GM12878 (cell line): ENCODE measurements around the gene ZDBF2. TPM values are rescaled to one million over a fixed set of nuclear protein-coding genes. Genes with fewer than 3 reads are reported as not detected.

Source experiments
- ATAC-seq: fragments of 200-7000 bp; cut with Tn5 transposase; 3 replicates; pipeline ENCODE4 v1.9.1; 2020; ENCODE audit warnings: mild to moderate bottlenecking, moderate library complexity
- BruUV-seq: library from RNA; stranded (reverse); fragments of 400-500 nt; replicated peaks from 2 replicates; lab custom pipeline; 2021; lab: Mats Ljungman, UMichigan
- CTCF ChIA-PET: fragments of 300-600 bp; sonication (Branson Sonifier 250); formaldehyde crosslinking; extraction: SDS; loops from one replicate; lab custom pipeline; 2021; ENCODE audit warnings: inconsistent platforms; lab: Yijun Ruan, JAX
- POLR2A ChIA-PET: fragments of 350-600 bp; formaldehyde crosslinking; extraction: SDS; loops from one replicate; lab custom pipeline; 2021; ENCODE audit warnings: inconsistent platforms; lab: Charles Lee
- RAD21 ChIA-PET: fragments of 300-600 bp; sonication (Branson Sonifier 250); formaldehyde crosslinking; loops from one replicate; lab custom pipeline; 2023; ENCODE audit warnings: antibody characterized with exemption; ENCODE audit not compliant: unreplicated experiment; lab: Charles Lee
- SMC1A ChIA-PET: fragments of 300-600 bp; sonication (Branson Sonifier 250); formaldehyde crosslinking; loops from one replicate; lab custom pipeline; 2023; ENCODE audit not compliant: unreplicated experiment, uncharacterized antibody; lab: Charles Lee
- DNase-seq: peaks from one replicate; pipeline ENCODE4 v3.0.0-alpha.2; 2011; ENCODE audit warnings: low read depth, low spot score
- FAIRE-seq: peaks from 3 replicates; lab custom pipeline; 2011; peaks lifted over from hg19 to GRCh38; lab: Jason Lieb, UNC
- H2AFZ ChIP-seq: 2 replicates; pipeline ENCODE4 v1.6.0; 2011; ENCODE audit warnings: low read depth, low read length, control low read depth; ENCODE audit not compliant: control insufficient read depth
- H3K27ac ChIP-seq: 2 replicates; pipeline ENCODE4 v1.5.1; 2011; ENCODE audit warnings: control low read depth; ENCODE audit not compliant: control insufficient read depth, insufficient read depth
- H3K27me3 ChIP-seq, 2 experiments: replicated peaks in 1 of 2; 2 replicates each; pipeline versions ENCODE4 v1.6.0 to v1.6.1; 2011; ENCODE audit warnings: low read length in 1 of 2; ENCODE audit not compliant: control insufficient read depth in 2 of 2, insufficient read depth in 2 of 2
- H3K36me3 ChIP-seq, 2 experiments: 2 replicates each; pipeline ENCODE4 v1.5.1; 2011; ENCODE audit warnings: low read length in 1 of 2; ENCODE audit not compliant: control insufficient read depth in 2 of 2, insufficient read depth in 2 of 2
- H3K4me1 ChIP-seq: 2 replicates; pipeline ENCODE4 v1.6.1; 2011; ENCODE audit warnings: mild to moderate bottlenecking, low read length, moderate library complexity, mixed read lengths; ENCODE audit not compliant: control insufficient read depth, insufficient read depth
- H3K4me2 ChIP-seq: 2 replicates; pipeline ENCODE4 v1.6.0; 2011; ENCODE audit warnings: control low read depth; ENCODE audit not compliant: control insufficient read depth, insufficient read depth
- H3K4me3 ChIP-seq: fragments of 200-600 bp; sonication (generic); 2 replicates; pipeline ENCODE4 v1.5.1; 2016
- H3K79me2 ChIP-seq: 2 replicates; pipeline ENCODE4 v1.6.0; 2011; ENCODE audit warnings: low read length; ENCODE audit not compliant: control insufficient read depth, insufficient read depth
- H3K9ac ChIP-seq: 2 replicates; pipeline ENCODE4 v1.8.0; 2011; ENCODE audit warnings: low read length, control low read depth, mixed read lengths; ENCODE audit not compliant: control insufficient read depth, insufficient read depth
- H3K9me3 ChIP-seq: replicated peaks from 3 replicates; pipeline ENCODE4 v1.5.1; 2011; ENCODE audit warnings: mild to moderate bottlenecking, low read length; ENCODE audit not compliant: control insufficient read depth, insufficient read depth
- H4K20me1 ChIP-seq: 2 replicates; pipeline ENCODE4 v1.6.0; 2011; ENCODE audit not compliant: control insufficient read depth, insufficient read depth
- ATF2 ChIP-seq: IDR thresholded peaks from 2 replicates; pipeline ENCODE4 v1.6.1; 2012; ENCODE audit warnings: low read length, inconsistent platforms
- BMI1 ChIP-seq: fragments of 450-650 bp; IDR thresholded peaks from 2 replicates; pipeline ENCODE4 v1.6.1; 2016; ENCODE audit warnings: mild to moderate bottlenecking, moderate library complexity, borderline replicate concordance
- CBX3 ChIP-seq: fragments of 200-600 bp; sonication (generic); IDR thresholded peaks from 2 replicates; pipeline ENCODE4 v1.6.1; 2016; ENCODE audit warnings: low read depth, borderline replicate concordance
- EED ChIP-seq: sonication (generic); IDR thresholded peaks from 2 replicates; pipeline ENCODE4 v1.6.1; 2016; ENCODE audit warnings: antibody characterized with exemption, low read depth
- EGR1 ChIP-seq, 2 experiments: IDR thresholded peaks; 1 replicate in 1 of 2; 2 replicates in 1 of 2; pipeline ENCODE4 v1.6.1; 2011 to 2012; ENCODE audit warnings: low read depth in 2 of 2, low read length in 2 of 2, borderline replicate concordance in 1 of 2, mild to moderate bottlenecking in 1 of 2, moderate library complexity in 1 of 2
- KLF5 ChIP-seq: fragments of 450-650 bp; IDR thresholded peaks from 2 replicates; pipeline ENCODE4 v1.6.1; 2014; ENCODE audit warnings: mild to moderate bottlenecking; ENCODE audit not compliant: partially characterized antibody
- MEF2A ChIP-seq: IDR thresholded peaks from 2 replicates; pipeline ENCODE4 v1.6.1; 2011; ENCODE audit warnings: low read depth, mild to moderate bottlenecking, low read length, moderate library complexity; ENCODE audit not compliant: insufficient read depth
- MEF2B ChIP-seq: fragments of 450-650 bp; IDR thresholded peaks from 2 replicates; pipeline ENCODE4 v1.6.1; 2018; ENCODE audit warnings: mild to moderate bottlenecking, moderate library complexity; ENCODE audit not compliant: partially characterized antibody, poor library complexity, severe bottlenecking
- MYB ChIP-seq: fragments of 150-350 bp; IDR thresholded peaks from 2 replicates; pipeline ENCODE4 v1.6.1; 2014; ENCODE audit warnings: mild to moderate bottlenecking, low read depth, low read length, borderline replicate concordance
- NFIC ChIP-seq: IDR thresholded peaks from 2 replicates; pipeline ENCODE4 v1.6.1; 2012; ENCODE audit warnings: low read depth, mild to moderate bottlenecking, inconsistent platforms, low read length, moderate library complexity
- NFYA ChIP-seq: IDR thresholded peaks from 2 replicates; pipeline ENCODE4 v1.6.1; 2011; ENCODE audit warnings: low read depth, mild to moderate bottlenecking, low read length, improper control_type of control experiment, borderline replicate concordance
- POLR2AphosphoS2 ChIP-seq: IDR thresholded peaks from 2 replicates; pipeline ENCODE4 v1.6.1; 2011; ENCODE audit warnings: low read depth, mild to moderate bottlenecking, low read length, improper control_type of control experiment, moderate library complexity
- RELA ChIP-seq: fragments of 450-650 bp; IDR thresholded peaks from 2 replicates; pipeline ENCODE4 v1.8.0; 2014; ENCODE audit warnings: borderline replicate concordance; ENCODE audit not compliant: partially characterized antibody
- SIX5 ChIP-seq: IDR thresholded peaks from 2 replicates; pipeline ENCODE4 v1.6.1; 2011; ENCODE audit warnings: mild to moderate bottlenecking, low read depth, low read length, moderate library complexity; ENCODE audit not compliant: severe bottlenecking
- TCF12 ChIP-seq: IDR thresholded peaks from 2 replicates; pipeline ENCODE4 v1.6.1; 2011; ENCODE audit warnings: low read depth, mild to moderate bottlenecking, low read length
- ZNF24 ChIP-seq: fragments of 450-650 bp; IDR thresholded peaks from 2 replicates; pipeline ENCODE4 v1.6.1; 2017; ENCODE audit warnings: antibody characterized with exemption, mild to moderate bottlenecking
- WGBS: methylation state at CpG from one replicate; pipeline ENCODE4 v1.1.6; 2016; ENCODE audit warnings: low lambda C conversion rate; ENCODE audit not compliant: insufficient replicate concordance, insufficient coverage; ENCODE audit errors: missing lambda C conversion rate; 5-methylcytosine and 5-hydroxymethylcytosine counted together
- in situ Hi-C: fragments of 300-500 bp; cut with MboI; formaldehyde crosslinking; loops from 9 replicates; pipeline ENCODE4 v1.14.3; 2018; ENCODE audit warnings: mixed read lengths
- intact Hi-C: fragments of 100-400 bp; cut with micrococcal nuclease; formaldehyde crosslinking; loops from one replicate; pipeline ENCODE4 v1.14.2; 2022; ENCODE audit not compliant: unreplicated experiment
- polyA plus RNA-seq, 11 experiments: library from polyadenylated mRNA; depleted of rRNA in 4 of 11; unstranded in 6 of 11; stranded (reverse) in 5 of 11; fragments of >200 nt; fragmentation: Nextera tagmentation in 4 of 11; fragmentation: Illumina TruSeq in 1 of 11; extraction: Ambion mirVana in 4 of 11; extraction: Trizol in 1 of 11; gene quantifications; 1 replicate in 1 of 11; 2 replicates in 10 of 11; pipeline versions ENCODE4 v1.2.1 to v1.2.3, GENCODE V29; 2011 to 2016; ENCODE audit warnings: inconsistent platforms in 2 of 11, missing spikeins in 2 of 11, low read depth in 1 of 11
- total RNA-seq, 4 experiments: library from RNA; depleted of rRNA in 3 of 4; stranded (reverse); fragments of >200 nt in 3 of 4; fragmentation: Illumina TruSeq in 1 of 4; extraction: Trizol in 1 of 4; gene quantifications; 2 replicates each; pipeline versions ENCODE4 v1.2.1 to v1.2.3, GENCODE V29; 2013 to 2021

Gene ZDBF2
- total and polyA plus RNA-seq, 10 of the 15 experiments (the other 5 are each of a cell fraction or from before 2014, with no cell fraction given): 0.60 to 21.1 (median 4.2) TPM

GRCh38 chr2:206316141-206316540 is 41.7 kb downstream of the ZDBF2 start:
- 87% methylated on average over 1 of the region's 1 CpG for WGBS
- ChIA-PET RAD21 (no interaction called here), POLR2A (no interaction called here), CTCF (no interaction called here), SMC1A (no interaction called here)
- H3K4me1 ChIP-seq: no peaks in the 10 kb centered on the region
- no peaks in the 10 kb centered on the region for H3K27me3 ChIP-seq
- H3K4me2 ChIP-seq: no peak overlapping the region
- no peaks in the 10 kb centered on the region for H3K79me2 ChIP-seq
- no peak overlapping the region for H2AFZ ChIP-seq
- H3K4me3 ChIP-seq: no peak overlapping the region
- H3K36me3 ChIP-seq: no peaks in the 10 kb centered on the region
- DNase-seq (no peak), ATAC-seq (no peak), FAIRE-seq (no peak)
- BruUV-seq: no TSS peak
- H3K9me3 ChIP-seq: no peaks in the 10 kb centered on the region; the same call in none of the 3 replicates
- no peak overlapping the region for H3K9ac ChIP-seq
- TF ChIP-seq RELA (no peak), ATF2 (no peak), TCF12 (no peak), EGR1 (IDR thresholded peaks at IDR 0.05; ENCODE audit: borderline replicate concordance in 1 of 2, low read depth in 2 of 2, low read length in 2 of 2) (no peak), NFYA (no peak), MEF2A (no peak), CBX3 (no peak), POLR2AphosphoS2 (no peak), NFIC (no peak), KLF5 (no peak), ZNF24 (no peak), SIX5 (no peak), EED (no peak), MEF2B (no peak), MYB (no peak), BMI1 (no peak)
- intact Hi-C loops: no loop called here
- H4K20me1 ChIP-seq: no peaks in the 10 kb centered on the region
- H3K27ac ChIP-seq: no peak overlapping the region
- in situ Hi-C loops: no loop called here
